Calu3 (cell line): ENCODE measurements around the gene ZC3H7B. TPM values are rescaled to one million over a fixed set of nuclear protein-coding genes. Genes with fewer than 3 reads are reported as not detected.

Experiments used
- Bru-seq: library from RNA; stranded (reverse); fragments of 400-500 nt; gene quantifications from one replicate; lab custom pipeline; 2021; lab: Mats Ljungman, UMichigan
- BruChase-seq, 2 experiments: library from RNA; stranded (reverse); fragments of 400-500 nt; gene quantifications; one replicate each; lab custom pipeline; 2021; lab: Mats Ljungman, UMichigan
- BruUV-seq: library from RNA; stranded (reverse); fragments of 400-500 nt; replicated peaks from 2 replicates; lab custom pipeline; 2021; lab: Mats Ljungman, UMichigan
- CTCF ChIA-PET: fragments of 300-600 bp; sonication (Branson Sonifier 250); formaldehyde crosslinking; loops from one replicate; lab custom pipeline; 2022; ENCODE audit warnings: antibody characterized with exemption; lab: Charles Lee
- DNase-seq: peaks from one replicate; pipeline ENCODE4 v3.0.0; 2022
- H3K27ac Mint-ChIP-seq: one replicate; pipeline ENCODE4 v1.8.0; 2022; ENCODE audit warnings: mixed read lengths; ENCODE audit not compliant: unreplicated experiment
- H3K27me3 Mint-ChIP-seq: one replicate; pipeline ENCODE4 v1.8.0; 2022; ENCODE audit warnings: mixed read lengths; ENCODE audit not compliant: unreplicated experiment
- H3K36me3 Mint-ChIP-seq: one replicate; pipeline ENCODE4 v1.8.0; 2022; ENCODE audit warnings: mild to moderate bottlenecking, moderate library complexity, mixed read lengths; ENCODE audit not compliant: insufficient read depth, unreplicated experiment
- H3K4me1 Mint-ChIP-seq: one replicate; pipeline ENCODE4 v1.8.0; 2022; ENCODE audit warnings: mild to moderate bottlenecking, low read depth, mixed read lengths; ENCODE audit not compliant: unreplicated experiment
- H3K4me3 Mint-ChIP-seq: one replicate; pipeline ENCODE4 v1.8.0; 2022; ENCODE audit warnings: mild to moderate bottlenecking, low read depth, moderate library complexity, mixed read lengths; ENCODE audit not compliant: unreplicated experiment
- H3K9me3 Mint-ChIP-seq: one replicate; pipeline ENCODE4 v1.8.0; 2022; ENCODE audit warnings: low read depth, mixed read lengths; ENCODE audit not compliant: unreplicated experiment
- CTCF ChIP-seq: fragments of 200-600 bp; IDR thresholded peaks from one replicate; pipeline ENCODE4 v1.8.0; 2022; ENCODE audit warnings: antibody characterized with exemption; ENCODE audit not compliant: unreplicated experiment
- intact Hi-C: fragments of 100-400 bp; cut with micrococcal nuclease; formaldehyde crosslinking; loops from one replicate; pipeline ENCODE4 v1.10.0; 2022; ENCODE audit not compliant: unreplicated experiment
- long read RNA-seq: library from polyadenylated mRNA; stranded (forward); transcript quantifications from one replicate; pipeline ENCODE4 v2.0.0, GENCODE V29; 2022
- total RNA-seq: library from RNA; stranded (reverse); gene quantifications from 2 replicates; pipeline ENCODE4 v1.2.3, GENCODE V29; 2022

The ZC3H7B gene
- total RNA-seq (53.3 and 53.5 TPM in 2 replicates), Bru-seq, nascent RNA (percentile 59 among the genes with signal in this experiment), BruChase-seq, experiment 1, labeled RNA remaining after a 6-hour chase (percentile 77 among the genes with signal in this experiment), BruChase-seq, experiment 2, labeled RNA remaining after a 2-hour chase (percentile 69 among the genes with signal in this experiment)
- long read RNA-seq, full-length matches to known transcripts: 1 of 37 reads
- long read RNA-seq, partial matches to known transcripts: 1 of 37 reads
- long read RNA-seq, other reads (novel, unspliced or antisense): 35 of 37 reads

- H3K9me3 Mint-ChIP-seq: no peaks in the 10 kb centered on the region
- peak within 1 kb of the TSS; percentile 66 for H3K4me3 Mint-ChIP-seq
- peak; percentile 87 for DNase-seq
- peak; percentile 20 for TF ChIP-seq CTCF
- peaks cover 28% of the 10 kb centered on the region for H3K36me3 Mint-ChIP-seq
- CTCF ChIA-PET: interaction anchor here (0.7 to 1.5 kb wide), 6 partner anchors 15 to 379 kb away, joined by 3 to 8 read pairs (median 3); partner anchors contain the start of gene RANGAP1
- H3K27ac Mint-ChIP-seq: peak within 1 kb of the TSS; percentile 86
- intact Hi-C loops: no loop called here
- H3K27me3 Mint-ChIP-seq: no peaks in the 10 kb centered on the region
- H3K4me1 Mint-ChIP-seq: peaks cover 29% of the 10 kb centered on the region
- TSS peak; percentile 23 for BruUV-seq
Measured at GRCh38 chr22:41301085-41302020, at the start of gene ZC3H7B. TSS of gene ZC3H7B (plus strand) at chr22:41301525. CDS start at chr22:41320661, 19,136 bp downstream.

- no peak for DNase-seq
- TF ChIP-seq CTCF: no peak
- H3K4me1 Mint-ChIP-seq: peaks cover 11% of the 10 kb centered on the region
- no peak overlapping the region for H3K4me3 Mint-ChIP-seq
- no peaks in the 10 kb centered on the region for H3K27me3 Mint-ChIP-seq
- H3K9me3 Mint-ChIP-seq: no peaks in the 10 kb centered on the region
- no TSS peak for BruUV-seq
- no peak overlapping the region for H3K27ac Mint-ChIP-seq
- CTCF ChIA-PET: no interaction called here
- intact Hi-C loops: no loop called here
- peaks cover 94% of the 10 kb centered on the region for H3K36me3 Mint-ChIP-seq
Measured at GRCh38 chr22:41252365-41252764, 49.0 kb upstream of the ZC3H7B start.

GRCh38 chr22:41254230-41254629 lies 47.1 kb upstream of the ZC3H7B start:
- peaks cover 89% of the 10 kb centered on the region for H3K36me3 Mint-ChIP-seq

More at GRCh38 chr22:41254230-41254629, 47.1 kb upstream of the ZC3H7B start:
- Mint-ChIP-seq H3K27me3 (no peaks in the 10 kb centered on the region), H3K4me3 (no peak overlapping the region), H3K9me3 (no peaks in the 10 kb centered on the region), H3K4me1 (peaks cover 12% of the 10 kb centered on the region), H3K27ac (no peak overlapping the region)
- DNase-seq: no peak
- CTCF ChIA-PET: no interaction called here
- intact Hi-C loops: no loop called here
- no peak for TF ChIP-seq CTCF
- no TSS peak for BruUV-seq
